Posterior cingulate gyrus (tissue), 11 donors: Measurements from ENCODE around the gene IL1RAPL2.
"Not testable (repeated sequence)": the region's sequence is repeated elsewhere in the genome, so short reads cannot be mapped to it uniquely, and the experiment has no call there.

ENCODE experiments used
- DNase-seq, 10 donors: peaks; one replicate each; pipeline versions ENCODE4 v3.0.0 to v3.0.0-alpha.2; 2020 to 2021; ENCODE audit warnings: mixed read lengths in 3 of 10
- intact Hi-C: fragments of 100-400 bp; cut with DNase I; formaldehyde crosslinking; loops from one replicate; pipeline ENCODE4 v1.15.1; 2023

The IL1RAPL2 gene

DNA sequence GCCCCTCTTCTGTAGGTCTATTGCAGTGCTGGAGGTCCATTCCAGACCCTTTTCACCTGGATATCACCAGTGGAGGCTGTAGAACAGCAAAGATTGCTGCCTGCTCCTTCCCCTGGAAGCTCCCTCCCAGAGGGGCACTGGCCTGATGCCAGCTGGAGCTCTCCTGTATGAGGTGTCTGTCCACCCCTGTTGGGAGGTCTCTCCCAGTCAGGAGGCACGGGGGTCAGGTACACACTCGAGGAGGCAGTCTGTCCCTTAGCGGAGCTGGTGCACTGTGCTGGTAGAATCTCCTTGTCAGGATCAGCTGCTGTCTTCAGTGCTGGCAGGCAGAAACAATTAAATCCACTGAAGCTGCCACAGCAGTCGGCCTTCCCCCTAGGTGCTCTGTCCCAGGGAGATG, 276.6 kb downstream of the IL1RAPL2 start:
- DNase-seq = peak in 3 of 10 donors; percentile 61 to 69 (median 67)
- intact Hi-C loops = no loop called here

DNA sequence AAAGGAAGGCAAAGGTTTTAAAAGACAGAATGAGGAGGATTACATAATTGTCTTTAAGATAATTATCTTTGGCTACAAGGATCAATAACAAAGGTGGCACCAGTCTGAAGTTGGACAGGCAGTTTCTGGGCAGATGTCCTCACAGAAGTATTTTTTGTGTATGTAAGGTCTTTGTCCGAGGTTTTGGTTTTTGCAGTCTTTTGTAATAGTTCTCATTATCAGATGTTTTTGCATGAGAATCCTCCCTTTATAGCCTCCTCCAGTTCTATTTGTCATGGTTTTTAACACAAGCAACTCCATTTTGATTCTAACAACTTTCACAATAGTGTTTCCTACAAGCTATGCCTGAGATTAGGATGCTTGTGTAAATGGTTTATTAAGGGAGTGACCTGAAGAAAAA, 286.2 kb downstream of the IL1RAPL2 start:
- no peak for DNase-seq
- intact Hi-C loops = no loop called here

DNA sequence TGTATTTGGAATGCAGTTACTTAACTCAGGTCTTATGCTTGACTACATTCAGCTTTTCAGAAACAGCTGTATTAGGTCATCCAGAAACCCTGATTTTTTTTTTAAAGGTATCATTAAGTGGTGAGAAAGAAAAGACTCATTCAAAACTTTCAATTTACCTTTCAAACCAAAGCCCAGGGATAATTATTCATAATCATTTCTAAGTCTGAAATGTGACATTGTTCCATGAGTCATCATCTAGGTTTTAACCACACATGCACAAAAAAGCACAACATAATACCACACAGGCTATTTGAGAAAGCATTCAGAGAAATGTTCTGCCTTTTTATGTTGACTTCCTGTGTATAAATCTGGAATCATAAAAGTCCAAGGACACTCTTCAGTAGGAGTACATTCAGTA, 288.2 kb downstream of the IL1RAPL2 start:
- DNase-seq = no peak
- intact Hi-C loops = no loop called here

DNA sequence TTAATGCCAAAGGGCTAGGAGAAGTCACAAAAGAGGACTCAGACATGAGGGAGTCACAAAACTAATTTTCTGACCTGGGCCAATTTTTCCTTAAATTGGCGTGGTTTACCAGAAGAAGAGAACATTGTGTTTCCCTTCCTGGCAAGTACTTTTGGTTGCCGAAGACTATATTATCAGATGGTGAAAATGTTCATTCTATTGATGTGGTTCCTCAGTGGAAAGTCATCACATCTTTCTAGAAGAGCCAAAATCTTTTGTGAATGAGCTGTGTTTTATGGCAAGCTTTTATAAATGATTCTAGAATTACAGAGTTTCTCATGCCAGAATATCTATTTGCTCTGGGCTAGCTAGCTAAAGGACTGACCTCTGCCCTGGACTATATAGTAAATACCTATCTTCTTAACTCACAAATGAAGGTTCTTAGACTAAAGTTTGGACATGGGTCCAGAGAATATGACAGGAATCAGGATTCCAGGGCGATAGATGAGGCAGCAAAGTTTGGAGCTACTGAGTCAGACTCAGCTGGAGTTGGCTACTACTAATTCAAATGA, 288.9 kb downstream of the IL1RAPL2 start:
- intact Hi-C loops = no loop called here
- no peak for DNase-seq

DNA sequence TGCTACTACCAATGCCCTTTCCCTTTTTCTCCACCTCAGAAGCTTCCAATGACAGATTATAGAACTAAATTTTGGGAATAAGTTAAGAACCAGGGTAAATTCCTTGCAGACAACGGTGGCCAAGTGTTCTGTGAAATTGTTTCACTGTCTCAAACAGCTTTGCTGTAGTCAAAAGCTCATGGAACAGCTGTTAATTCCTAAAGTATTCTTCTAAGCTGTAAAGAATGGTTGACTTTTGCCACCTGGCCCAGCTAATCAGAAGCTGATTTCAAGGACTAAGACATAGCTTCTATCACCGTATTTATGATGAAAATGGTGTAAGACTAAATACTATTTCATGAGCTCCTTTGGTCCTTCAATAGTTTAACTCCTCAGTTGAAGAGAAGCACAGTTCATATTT, 297.5 kb downstream of the IL1RAPL2 start:
- no peak for DNase-seq
- intact Hi-C loops = no loop called here

DNA sequence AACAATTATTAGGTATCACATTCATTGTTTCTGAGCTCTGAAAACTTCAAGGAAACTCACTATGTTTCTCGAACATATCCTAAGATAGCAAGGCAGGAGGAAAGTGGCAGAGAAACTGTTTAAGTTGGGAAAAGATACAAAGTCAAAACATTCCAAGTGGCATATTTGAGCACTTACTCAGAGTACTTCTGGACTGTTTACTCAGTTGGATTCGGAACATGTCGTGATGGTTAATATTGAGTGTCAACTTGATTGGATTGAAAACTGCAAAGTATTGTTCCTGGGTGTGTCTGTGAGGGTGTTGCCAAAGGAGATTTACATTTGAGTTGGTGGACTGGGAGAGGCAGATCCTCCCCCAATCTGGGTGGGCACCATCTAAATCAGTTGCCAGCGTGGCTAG, 298.3 kb downstream of the IL1RAPL2 start:
- no peak for DNase-seq
- intact Hi-C loops = no loop called here

DNA sequence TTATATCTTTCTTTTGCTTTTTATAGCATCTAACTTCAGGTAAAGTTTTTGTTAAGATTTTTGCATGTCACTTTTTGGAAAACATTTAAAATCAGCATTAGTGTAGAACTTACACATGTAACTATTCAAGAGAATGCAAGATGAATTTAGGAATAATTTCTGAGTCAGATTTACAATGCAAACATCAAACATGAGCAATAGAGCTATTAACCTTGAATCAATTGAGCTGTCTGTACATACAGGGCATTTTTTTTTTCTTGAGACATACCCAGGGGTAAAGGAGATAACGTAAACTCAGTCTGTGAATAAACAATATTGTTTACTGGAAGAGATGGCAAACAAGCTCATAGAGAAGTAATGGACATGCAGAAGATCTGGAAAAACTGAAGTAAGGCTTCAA, 311.5 kb downstream of the IL1RAPL2 start:
- intact Hi-C loops = no loop called here
- no peak for DNase-seq

DNA sequence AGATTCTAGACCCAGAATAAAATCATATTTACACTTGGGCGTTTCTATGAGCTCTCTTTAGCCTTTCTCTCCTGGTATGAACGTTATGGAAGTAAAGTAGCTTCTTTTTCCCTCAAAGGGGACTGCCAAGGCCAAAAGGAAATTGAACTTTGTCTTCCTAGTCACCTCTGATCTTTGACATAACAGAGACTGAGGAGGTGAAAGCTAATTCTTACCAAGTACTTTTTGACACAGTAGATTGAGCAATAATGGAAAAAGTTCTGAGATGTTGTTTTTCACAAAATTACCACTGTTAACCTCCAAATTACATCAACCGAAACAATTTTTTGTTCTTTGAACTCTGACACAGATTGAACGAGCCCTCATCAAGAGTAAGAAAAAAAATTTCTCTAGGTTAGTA, 336.1 kb downstream of the IL1RAPL2 start:
- intact Hi-C loops = no loop called here
- no peak for DNase-seq

DNA sequence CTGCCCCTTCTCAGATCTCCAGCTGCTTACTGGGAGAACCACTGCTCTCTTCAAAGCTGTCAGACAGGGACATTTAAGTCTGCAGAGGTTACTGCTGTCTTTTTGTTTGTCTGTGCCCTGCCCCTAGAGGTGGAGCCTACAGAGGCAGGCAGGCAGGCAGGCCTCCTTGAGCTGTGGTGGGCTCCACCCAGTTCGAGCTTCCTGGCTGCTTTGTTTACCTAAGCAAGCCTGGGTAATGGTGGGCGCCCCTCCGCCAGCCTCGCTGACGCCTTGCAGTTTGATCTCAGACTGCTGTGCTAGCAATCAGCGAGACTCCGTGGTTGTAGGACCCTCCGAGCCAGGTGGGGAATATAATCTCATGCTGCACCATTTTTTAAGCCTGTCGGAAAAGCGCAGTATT, 343.7 kb downstream of the IL1RAPL2 start:
- peak in 1 of 10 donors; percentile 79 for DNase-seq
- intact Hi-C loops = not testable (repeated sequence)

DNA sequence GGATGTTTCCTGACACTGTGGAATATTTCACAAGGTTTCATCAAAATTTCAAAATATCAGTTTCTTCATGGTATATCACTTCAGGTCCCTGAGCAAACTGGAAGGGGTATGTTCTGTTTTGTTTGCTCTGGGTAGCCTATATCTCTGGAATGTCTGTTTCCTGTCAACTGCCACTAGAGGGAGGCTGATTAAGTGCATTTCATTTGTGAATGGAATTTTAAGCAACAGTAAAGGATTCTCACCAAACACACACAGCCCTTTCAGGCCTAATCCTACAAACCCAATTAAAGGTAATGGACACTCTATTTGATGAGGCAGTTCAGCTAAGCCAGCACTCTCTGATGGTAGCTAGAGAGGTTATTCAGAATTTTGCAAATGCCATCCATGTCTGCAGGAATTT, 347.3 kb downstream of the IL1RAPL2 start:
- intact Hi-C loops = no loop called here
- no peak for DNase-seq

DNA sequence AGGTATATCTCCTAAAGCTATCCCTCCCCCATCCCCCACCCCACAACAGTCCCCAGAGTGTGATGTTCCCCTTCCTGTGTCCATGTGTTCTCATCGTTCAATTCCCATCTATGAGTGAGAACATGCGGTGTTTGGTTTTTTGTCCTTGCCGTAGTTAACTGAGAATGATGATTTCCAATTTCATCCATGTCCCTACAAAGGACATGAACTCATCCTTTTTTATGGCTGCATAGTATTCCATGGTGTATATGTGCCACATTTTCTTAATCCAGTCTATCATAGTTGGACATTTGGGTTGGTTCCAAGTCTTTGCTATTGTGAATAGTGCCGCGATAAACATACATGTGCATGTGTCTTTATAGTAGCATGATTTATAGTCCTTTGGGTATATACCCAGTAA, 348.7 kb downstream of the IL1RAPL2 start:
- DNase-seq, intact Hi-C loops: not testable (repeated sequence)

DNA sequence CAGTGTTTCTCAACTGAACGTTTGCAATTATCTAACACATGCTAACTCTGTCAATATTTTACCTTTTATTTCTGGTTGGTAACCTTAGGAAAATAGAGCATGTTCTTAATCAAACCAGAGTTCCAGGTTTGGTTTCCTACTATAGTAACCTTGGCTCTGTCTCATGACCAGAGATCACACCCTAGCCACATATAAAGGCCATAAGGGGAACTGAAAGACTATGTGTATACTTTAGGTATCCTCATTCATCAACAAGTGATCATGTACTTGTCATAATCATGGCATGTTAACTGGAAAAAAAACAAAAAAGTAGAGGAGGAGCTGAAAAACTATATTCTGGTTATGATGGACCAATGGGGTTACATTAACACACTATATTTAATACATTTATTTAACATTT, 352.1 kb downstream of the IL1RAPL2 start:
- intact Hi-C loops = no loop called here
- DNase-seq = no peak

DNA sequence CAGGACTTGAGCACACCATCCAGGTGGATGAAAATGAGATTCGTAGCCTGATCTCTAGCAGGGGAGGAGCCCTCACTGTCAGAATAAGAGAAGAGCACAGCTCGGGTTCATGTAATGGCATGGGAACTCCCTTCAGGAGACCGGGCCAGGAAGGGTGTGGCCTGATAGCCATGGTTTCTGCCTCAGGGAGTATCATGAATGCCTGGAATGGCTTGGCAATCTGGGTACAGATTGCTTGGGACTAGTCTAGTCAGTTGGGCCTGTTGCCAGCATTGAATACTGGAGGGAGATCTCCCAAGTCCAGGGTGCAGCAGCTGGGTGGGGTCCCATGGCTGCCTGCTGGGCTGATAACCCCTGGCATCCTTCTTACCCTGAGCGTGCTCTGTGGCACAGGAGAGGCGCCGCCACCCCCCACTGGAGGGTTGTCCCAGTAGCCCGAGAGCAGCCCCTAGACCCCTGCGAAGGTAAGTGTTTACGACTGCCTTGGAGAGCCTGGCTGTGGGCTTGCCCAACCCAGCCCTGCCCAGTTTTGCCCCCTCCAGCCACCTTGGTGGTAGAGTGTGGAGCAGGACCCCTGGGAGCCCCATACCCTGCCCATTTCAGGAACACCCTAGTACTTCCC, 355.7 kb downstream of the IL1RAPL2 start:
- intact Hi-C loops = no loop called here
- DNase-seq = peak in 2 of 10 donors; percentile 50 to 75

DNA sequence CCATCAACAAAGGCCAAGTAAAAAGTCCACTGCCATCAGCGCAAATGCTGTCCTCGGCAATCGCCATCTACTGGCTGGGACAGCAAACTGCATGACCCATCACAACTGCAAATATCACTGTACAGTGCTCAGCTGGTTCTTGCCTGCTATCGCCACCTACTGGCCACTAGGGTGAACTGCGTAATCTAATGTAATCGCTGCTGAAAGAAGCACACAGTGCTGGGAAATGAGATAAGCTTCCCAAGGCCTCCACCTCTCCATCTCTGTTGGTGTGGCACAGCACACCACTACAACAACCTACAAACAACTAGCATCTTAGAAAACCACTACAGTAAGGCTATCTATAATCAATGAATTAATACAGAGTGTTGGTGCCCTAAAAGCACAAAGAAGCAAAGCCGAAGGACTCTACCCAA, 356.2 kb downstream of the IL1RAPL2 start:
- intact Hi-C loops = no loop called here
- peak in 7 of 10 donors; percentile 8 to 82 (median 30) for DNase-seq

DNA sequence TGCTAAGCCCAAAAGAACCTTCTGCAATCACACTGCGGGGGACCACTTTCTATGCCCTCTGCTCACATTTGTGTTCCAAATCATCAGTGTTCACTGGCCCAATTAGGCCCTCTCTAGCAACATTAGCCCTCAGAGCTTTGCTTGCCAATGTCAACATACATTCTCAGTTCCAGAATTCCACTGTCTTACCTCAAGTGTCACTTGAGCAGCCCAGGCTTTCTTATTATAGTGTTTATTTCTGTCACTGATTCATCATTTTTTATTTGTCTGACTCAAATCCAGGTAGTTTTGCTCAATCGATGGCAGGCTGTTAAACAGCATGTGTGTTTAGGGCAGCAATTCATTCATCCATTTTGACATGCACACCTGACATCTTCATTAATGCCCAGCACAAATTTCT, 363.3 kb downstream of the IL1RAPL2 start:
- intact Hi-C loops = no loop called here
- no peak for DNase-seq

DNA sequence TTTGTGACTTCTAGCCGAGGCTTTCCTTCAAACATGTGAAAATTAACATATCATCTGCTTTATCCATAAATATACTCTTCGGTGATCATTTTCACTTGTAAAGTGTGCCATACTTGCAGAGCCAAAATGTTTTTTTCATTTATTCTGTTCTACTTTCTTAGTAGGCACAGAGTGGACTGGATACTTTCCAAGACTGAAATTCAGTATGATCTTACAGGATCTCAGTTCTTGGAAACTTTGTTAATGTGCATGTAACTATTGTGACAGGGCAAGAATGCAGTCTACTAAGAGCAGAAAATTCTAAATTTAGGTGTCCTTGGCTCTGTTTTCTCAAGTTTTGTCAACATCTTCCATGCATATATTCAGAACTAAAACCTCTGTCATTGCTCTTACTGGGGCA, 369.6 kb downstream of the IL1RAPL2 start:
- DNase-seq = no peak
- intact Hi-C loops = no loop called here

DNA sequence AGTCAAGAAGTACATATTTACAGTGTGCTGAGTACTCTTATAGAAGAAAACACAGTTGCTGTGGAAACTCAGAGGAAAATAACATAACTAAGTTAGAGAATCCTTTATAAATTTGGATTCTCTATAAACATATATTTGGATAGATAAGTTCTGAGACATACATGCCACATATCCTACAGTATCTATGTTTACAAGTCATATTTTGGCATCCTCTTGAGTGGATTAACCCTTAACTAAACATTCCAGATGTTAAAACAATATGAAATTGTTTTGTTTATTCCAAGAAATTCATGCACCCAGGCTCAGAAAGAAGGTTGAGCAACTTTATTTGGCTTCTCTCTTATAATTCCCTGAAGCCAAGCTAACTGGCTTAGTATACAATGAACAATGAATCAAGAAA, 387.3 kb downstream of the IL1RAPL2 start:
- intact Hi-C loops = no loop called here
- no peak for DNase-seq

DNA sequence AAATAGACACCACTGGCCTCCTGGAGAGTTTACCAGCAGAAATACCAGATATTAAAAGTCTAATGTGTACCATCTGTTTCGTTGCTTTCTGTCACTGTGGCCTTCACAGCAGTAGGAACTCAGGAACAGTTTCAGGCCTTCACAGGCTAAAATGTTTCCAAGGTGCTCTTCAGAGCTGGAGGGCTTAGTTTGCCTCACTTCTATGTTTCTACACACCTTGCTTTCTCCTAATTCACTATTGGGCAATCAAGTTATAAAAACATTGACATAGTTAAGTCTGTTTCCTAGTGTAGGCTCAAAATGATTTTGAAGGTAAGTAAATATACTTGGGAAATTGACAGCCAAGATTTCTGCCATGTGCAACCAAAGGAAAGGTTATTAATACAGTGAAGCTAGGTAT, 395.9 kb downstream of the IL1RAPL2 start:
- no peak for DNase-seq
- intact Hi-C loops = no loop called here

DNA sequence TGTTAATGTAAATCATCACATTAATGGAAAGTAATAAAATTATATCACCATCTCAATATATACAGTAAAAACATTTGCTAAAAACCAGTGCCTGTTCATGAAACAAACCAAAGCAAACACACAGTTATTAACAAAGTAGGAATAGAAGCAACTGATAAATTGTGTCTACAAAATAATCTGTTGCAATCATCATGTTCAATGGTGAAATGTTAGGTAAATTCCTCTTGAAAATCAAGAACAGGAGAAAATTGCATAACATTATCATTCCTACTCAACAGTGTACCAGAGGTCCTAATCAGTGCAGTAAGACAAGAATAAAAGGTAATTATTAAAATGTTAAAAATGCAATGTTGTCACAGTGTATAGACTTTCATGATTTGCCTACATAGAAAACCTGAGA, 402.2 kb downstream of the IL1RAPL2 start:
- intact Hi-C loops = no loop called here
- DNase-seq = no peak

DNA sequence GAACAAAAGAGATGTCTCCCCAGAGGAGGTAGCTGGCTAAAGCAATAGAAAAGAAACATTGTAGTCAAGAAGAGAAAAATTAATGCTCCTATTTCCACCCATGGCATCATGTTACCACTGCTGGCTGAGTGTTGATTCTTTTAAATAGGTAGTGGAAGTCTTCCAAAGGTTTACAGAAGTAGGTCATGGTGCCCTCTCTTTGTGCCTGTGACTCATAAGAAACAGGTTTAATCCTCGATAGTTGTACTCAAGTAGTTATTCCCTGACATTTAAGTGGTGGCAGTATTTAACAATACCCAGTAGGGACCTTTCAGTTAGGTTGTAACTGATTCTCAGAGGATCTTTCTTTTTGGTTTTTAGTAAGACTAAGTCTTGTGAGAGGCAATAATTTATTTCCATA, 406.7 kb downstream of the IL1RAPL2 start:
- no peak for DNase-seq
- intact Hi-C loops = no loop called here

DNA sequence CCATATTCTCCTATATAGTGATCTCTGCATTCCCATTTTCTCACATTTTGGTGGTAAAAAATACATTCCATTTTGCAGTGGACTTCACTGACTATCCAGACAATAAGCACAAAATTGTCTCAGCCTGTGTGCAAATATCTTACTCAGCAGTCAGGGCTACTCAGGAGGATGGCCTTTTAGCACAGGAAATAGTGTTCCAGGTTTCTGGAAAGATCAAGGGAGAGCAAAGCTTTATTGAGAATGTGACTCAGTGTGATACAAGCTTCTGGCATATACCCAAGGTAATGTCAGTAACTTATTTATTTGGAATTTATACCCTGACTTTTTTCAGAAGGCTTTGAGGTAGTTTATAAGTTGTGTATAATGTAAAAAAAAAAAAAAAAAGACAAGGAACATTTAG, 421.1 kb downstream of the IL1RAPL2 start:
- no peak for DNase-seq
- intact Hi-C loops = no loop called here

DNA sequence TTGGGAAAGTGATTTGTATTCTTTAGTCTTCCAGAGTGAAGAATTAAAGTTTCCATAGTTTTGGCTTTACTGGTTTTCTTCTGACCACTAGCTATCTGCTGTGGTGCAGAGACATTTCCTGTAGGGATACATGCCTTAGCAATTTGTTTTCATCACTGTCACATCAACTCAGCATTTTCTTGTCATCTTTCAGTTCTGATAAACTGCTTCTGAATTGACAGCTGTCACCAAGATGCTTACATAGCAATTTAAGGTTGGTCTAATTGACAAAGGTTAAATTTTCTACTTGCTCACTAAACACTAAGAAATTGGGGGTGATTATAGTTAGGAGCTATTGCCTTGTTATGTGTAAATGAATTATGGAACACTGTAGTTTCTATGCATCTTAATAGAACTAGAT, 422.0 kb downstream of the IL1RAPL2 start:
- intact Hi-C loops = no loop called here
- no peak for DNase-seq

DNA sequence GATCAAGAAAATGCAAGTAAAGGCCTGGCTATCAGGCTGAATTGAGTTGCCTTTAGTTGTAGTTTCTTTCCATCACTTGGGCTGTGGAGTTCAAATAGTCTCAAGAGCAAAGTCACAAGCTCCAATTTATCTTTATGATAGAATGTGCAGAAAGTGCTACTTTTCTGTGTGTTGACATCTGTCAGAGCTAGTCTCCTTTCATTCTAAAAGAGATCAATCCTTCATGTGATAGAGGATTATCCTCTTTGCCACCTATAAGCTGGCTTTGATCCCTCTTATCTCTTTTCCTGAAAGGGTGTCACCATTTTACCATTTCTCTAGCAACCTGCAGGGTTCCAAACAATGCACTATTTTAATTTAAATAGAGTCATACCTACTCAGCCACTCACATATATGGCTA, 429.5 kb downstream of the IL1RAPL2 start:
- DNase-seq = no peak
- intact Hi-C loops = no loop called here
